H1 (cell line): ENCODE results near the gene PRCD. TPM values are rescaled to one million over a fixed set of nuclear protein-coding genes. Genes with fewer than 3 reads are reported as not detected.
A peak's percentile ranks its signal among the peaks of the same experiment; 100 is the strongest.

ENCODE experiments used
- CTCF ChIA-PET: fragments of 300-600 bp; sonication (Branson Sonifier 250); formaldehyde crosslinking; loops from one replicate; lab custom pipeline; 2021; ENCODE audit not compliant: partially characterized antibody; lab: Charles Lee
- POLR2A ChIA-PET: fragments of 300-600 bp; sonication (Branson Sonifier 250); formaldehyde crosslinking; loops from one replicate; lab custom pipeline; 2021; ENCODE audit warnings: inconsistent platforms; ENCODE audit not compliant: partially characterized antibody; lab: Charles Lee
- DNase-seq, 2 experiments: peaks; one replicate each; pipeline versions ENCODE4 v3.0.0 to v3.0.0-alpha.2; 2010 to 2022; ENCODE audit warnings: low spot score in 2 of 2, low read depth in 1 of 2, mixed read lengths in 1 of 2
- FAIRE-seq: peaks from 2 replicates; lab custom pipeline; 2011; peaks lifted over from hg19 to GRCh38; lab: Jason Lieb, UNC
- H2AFZ ChIP-seq: 2 replicates; pipeline ENCODE4 v1.8.1; 2012; ENCODE audit warnings: low read length, inconsistent platforms
- H2AK5ac ChIP-seq: 2 replicates; pipeline ENCODE4 v1.6.1; 2013; ENCODE audit warnings: low read depth, low read length
- H2BK120ac ChIP-seq: replicated peaks from 2 replicates; pipeline ENCODE3; 2013; ENCODE audit warnings: low read depth, low read length, inconsistent platforms
- H2BK12ac ChIP-seq: 2 replicates; pipeline ENCODE4 v1.6.1; 2013; ENCODE audit warnings: low read depth, low read length
- H2BK15ac ChIP-seq: 2 replicates; pipeline ENCODE4 v1.6.1; 2013; ENCODE audit warnings: low read length
- H2BK20ac ChIP-seq: 2 replicates; pipeline ENCODE4 v1.6.1; 2013; ENCODE audit warnings: low read length
- H2BK5ac ChIP-seq: 2 replicates; pipeline ENCODE4 v1.6.1; 2013; ENCODE audit warnings: low read depth, low read length
- H3K14ac ChIP-seq: 2 replicates; pipeline ENCODE4 v1.6.1; 2013; ENCODE audit warnings: inconsistent platforms; ENCODE audit not compliant: insufficient read length
- H3K18ac ChIP-seq: 2 replicates; pipeline ENCODE4 v1.6.1; 2013; ENCODE audit warnings: low read length; ENCODE audit errors: extremely low read depth
- H3K23ac ChIP-seq: 2 replicates; pipeline ENCODE4 v1.6.1; 2013; ENCODE audit warnings: inconsistent platforms; ENCODE audit not compliant: insufficient read length
- H3K23me2 ChIP-seq: 2 replicates; pipeline ENCODE4 v1.6.1; 2013; ENCODE audit warnings: low read depth, low read length
- H3K27ac ChIP-seq: 2 replicates; pipeline ENCODE4 v1.6.1; 2011; ENCODE audit warnings: low read depth, low read length, inconsistent platforms
- H3K27me3 ChIP-seq, 4 experiments: replicated peaks in 1 of 4; 1 replicate in 1 of 4; 2 replicates in 3 of 4; pipeline versions ENCODE4 v1.6.1 to v1.8.1; 2011 to 2013; ENCODE audit warnings: low read length in 3 of 4, mild to moderate bottlenecking in 3 of 4, inconsistent platforms in 2 of 4, mixed read lengths in 2 of 4, moderate library complexity in 1 of 4; ENCODE audit not compliant: control insufficient read depth in 3 of 4, insufficient read depth in 3 of 4; ENCODE audit errors: extremely low read depth in 1 of 4
- H3K36me3 ChIP-seq, 4 experiments: 2 replicates each; pipeline versions ENCODE4 v1.6.1 to v1.8.1; 2011 to 2013; ENCODE audit warnings: mild to moderate bottlenecking in 4 of 4, low read length in 3 of 4, moderate library complexity in 2 of 4, control low read depth in 1 of 4, inconsistent platforms in 1 of 4; ENCODE audit not compliant: insufficient read depth in 4 of 4, control insufficient read depth in 2 of 4
- H3K4ac ChIP-seq: replicated peaks from 2 replicates; pipeline ENCODE3; 2013; ENCODE audit warnings: low read length, low read depth, mixed read lengths, inconsistent platforms; ENCODE audit not compliant: insufficient read length
- H3K4me1 ChIP-seq, 4 experiments: replicated peaks in 1 of 4; 1 replicate in 1 of 4; 2 replicates in 3 of 4; pipeline versions ENCODE4 v1.6.1 to v1.8.1; 2011 to 2013; ENCODE audit warnings: low read length in 3 of 4, inconsistent platforms in 2 of 4, mixed read lengths in 1 of 4; ENCODE audit not compliant: insufficient read depth in 4 of 4, control insufficient read depth in 3 of 4
- H3K4me2 ChIP-seq, 2 experiments: 2 replicates each; pipeline versions ENCODE4 v1.6.1 to v1.8.1; 2011 to 2013; ENCODE audit warnings: low read depth in 2 of 2, low read length in 2 of 2, control low read depth in 1 of 2, inconsistent platforms in 1 of 2, mild to moderate bottlenecking in 1 of 2; ENCODE audit not compliant: insufficient read depth in 1 of 2
- H3K4me3 ChIP-seq, 4 experiments: fragments of 200-600, 300-600 bp in 1 of 4; sonication (generic), shearing (Covaris generic), sonication (Bioruptor Twin) in 1 of 4; 2 replicates each; pipeline versions ENCODE4 v1.5.1 to v1.8.1; 2011 to 2016; ENCODE audit warnings: low read length in 4 of 4, low read depth in 3 of 4, control low read depth in 2 of 4, inconsistent platforms in 2 of 4, mild to moderate bottlenecking in 2 of 4, mixed read lengths in 1 of 4, moderate library complexity in 1 of 4; ENCODE audit not compliant: insufficient read depth in 2 of 4; ENCODE audit errors: extremely low read depth in 1 of 4
- H3K56ac ChIP-seq: replicated peaks from 2 replicates; pipeline ENCODE3; 2013; ENCODE audit warnings: low read depth, mild to moderate bottlenecking, mixed read lengths, low read length, inconsistent platforms; ENCODE audit not compliant: insufficient read length
- H3K79me1 ChIP-seq: 2 replicates; pipeline ENCODE4 v1.6.1; 2013; ENCODE audit warnings: low read depth, low read length, control low read depth
- H3K79me2 ChIP-seq, 2 experiments: 2 replicates each; pipeline versions ENCODE4 v1.6.1 to v1.8.1; 2012 to 2013; ENCODE audit warnings: low read length in 2 of 2, mild to moderate bottlenecking in 2 of 2, inconsistent platforms in 1 of 2; ENCODE audit not compliant: insufficient read depth in 2 of 2, control insufficient read depth in 1 of 2
- H3K9ac ChIP-seq, 4 experiments: replicated peaks in 1 of 4; 1 replicate in 1 of 4; 2 replicates in 3 of 4; pipeline versions ENCODE4 v1.6.1 to v1.8.1; 2011 to 2013; ENCODE audit warnings: low read depth in 3 of 4, low read length in 3 of 4, control low read depth in 2 of 4, mild to moderate bottlenecking in 2 of 4, moderate library complexity in 2 of 4, inconsistent platforms in 1 of 4; ENCODE audit errors: extremely low read depth in 1 of 4
- H3K9me3 ChIP-seq, 2 experiments: 2 replicates each; pipeline versions ENCODE4 v1.6.1 to v1.8.1; 2012 to 2013; ENCODE audit warnings: mild to moderate bottlenecking in 2 of 2, moderate library complexity in 2 of 2, control low read depth in 1 of 2, inconsistent platforms in 1 of 2, low read depth in 1 of 2, low read length in 1 of 2, mixed read lengths in 1 of 2; ENCODE audit not compliant: insufficient read depth in 2 of 2
- H4K20me1 ChIP-seq, 2 experiments: replicated peaks in 1 of 2; 2 replicates each; pipeline versions ENCODE3 to v1.8.1; 2011 to 2013; ENCODE audit warnings: inconsistent platforms in 2 of 2, low read length in 2 of 2, mild to moderate bottlenecking in 1 of 2; ENCODE audit not compliant: insufficient read depth in 2 of 2, control insufficient read depth in 1 of 2
- H4K5ac ChIP-seq: 2 replicates; pipeline ENCODE4 v1.6.1; 2013; ENCODE audit warnings: low read length, low read depth, mixed read lengths, inconsistent platforms; ENCODE audit not compliant: insufficient read length
- H4K8ac ChIP-seq: 2 replicates; pipeline ENCODE4 v1.8.0; 2013; ENCODE audit warnings: mild to moderate bottlenecking, moderate library complexity, low read length, inconsistent platforms; ENCODE audit not compliant: insufficient read depth; ENCODE audit errors: extremely low read depth
- H4K91ac ChIP-seq: replicated peaks from 2 replicates; pipeline ENCODE3; 2013; ENCODE audit warnings: low read length, mixed read lengths, inconsistent platforms; ENCODE audit not compliant: insufficient read length
- ASH2L ChIP-seq: fragments of 200-600, 300-600 bp; sonication (generic); IDR thresholded peaks from one replicate; pipeline ENCODE4 v1.7.1; 2017; ENCODE audit warnings: low read length
- EZH2 ChIP-seq: fragments of 200-600 bp; sonication (generic); IDR thresholded peaks from 2 replicates; pipeline ENCODE4 v1.7.1; 2012; ENCODE audit warnings: low read depth, mild to moderate bottlenecking, moderate library complexity, low read length, inconsistent platforms; ENCODE audit not compliant: severe bottlenecking
- NRF1 ChIP-seq: IDR thresholded peaks from 2 replicates; pipeline ENCODE4 v1.6.1; 2011; ENCODE audit warnings: mild to moderate bottlenecking, low read depth, low read length, improper control_type of control experiment
- RAD21 ChIP-seq, 2 experiments: IDR thresholded peaks in 1 of 2; conservative IDR thresholded peaks in 1 of 2; 2 replicates each; pipeline ENCODE4 v1.6.1; 2011; ENCODE audit warnings: low read depth in 2 of 2, low read length in 2 of 2, improper control_type of control experiment in 1 of 2, inconsistent platforms in 1 of 2, mild to moderate bottlenecking in 1 of 2, moderate library complexity in 1 of 2
- RFX5 ChIP-seq: IDR thresholded peaks from 2 replicates; pipeline ENCODE4 v1.6.1; 2011; ENCODE audit warnings: low read depth, low read length, improper control_type of control experiment, borderline replicate concordance
- SAP30 ChIP-seq: fragments of 300-600 bp; sonication (generic); IDR thresholded peaks from 2 replicates; pipeline ENCODE4 v1.7.1; 2012; ENCODE audit warnings: low read length, moderate library complexity, mild to moderate bottlenecking, inconsistent platforms; ENCODE audit not compliant: insufficient read depth, insufficient replicate concordance
- SP4 ChIP-seq: IDR thresholded peaks from 2 replicates; pipeline ENCODE4 v1.6.1; 2012; ENCODE audit warnings: low read length, inconsistent platforms
- SUZ12 ChIP-seq: fragments of 200-600 bp; sonication (generic); IDR thresholded peaks from 2 replicates; pipeline ENCODE4 v1.6.1; 2012; ENCODE audit warnings: mild to moderate bottlenecking, inconsistent platforms, low read length, moderate library complexity, mixed read lengths
- YY1 ChIP-seq: IDR thresholded peaks from 2 replicates; pipeline ENCODE4 v1.6.1; 2011; ENCODE audit warnings: low read depth, mild to moderate bottlenecking, low read length
- WGBS, 2 experiments: shearing (Covaris generic) in 1 of 2; methylation state at CpG; one replicate each; pipeline versions ENCODE4 v1.1.6 to v1.1.7; 2013 to 2015; ENCODE audit warnings: low lambda C conversion rate in 2 of 2, mixed read lengths in 2 of 2, inconsistent platforms in 1 of 2, low coverage in 1 of 2, missing lambda C conversion rate in 1 of 2; ENCODE audit not compliant: insufficient replicate concordance in 2 of 2, insufficient coverage in 1 of 2, insufficient read length in 1 of 2; ENCODE audit errors: extremely low coverage in 1 of 2, missing lambda C conversion rate in 1 of 2; 5-methylcytosine and 5-hydroxymethylcytosine counted together
- polyA plus RNA-seq, 7 experiments: library from polyadenylated mRNA; depleted of rRNA in 3 of 7; stranded (reverse) in 5 of 7; unstranded in 2 of 7; fragments of >200 nt in 5 of 7; fragments of 200-250 nt in 2 of 7; gene quantifications; 1 replicate in 5 of 7; 2 replicates in 1 of 7; 4 replicates in 1 of 7; pipeline versions ENCODE4 v1.2.1 to v1.2.3, GENCODE V29; 2011 to 2013; ENCODE audit warnings: missing spikeins in 2 of 7, mixed read lengths in 2 of 7
- total RNA-seq: library from RNA; stranded (reverse); fragmentation: NEBNext Ultra II Directional; extraction: Animal tissue kit (Norgen Biotek cat#: 25700); gene quantifications from 2 replicates; pipeline ENCODE4 v1.2.1, GENCODE V29; 2021

PRCD gene
- total and polyA plus RNA-seq, 2 of the 8 experiments (the other 6 are each of a cell fraction or from before 2014, with no cell fraction given) = 0.77 to 2.1 TPM

DNA sequence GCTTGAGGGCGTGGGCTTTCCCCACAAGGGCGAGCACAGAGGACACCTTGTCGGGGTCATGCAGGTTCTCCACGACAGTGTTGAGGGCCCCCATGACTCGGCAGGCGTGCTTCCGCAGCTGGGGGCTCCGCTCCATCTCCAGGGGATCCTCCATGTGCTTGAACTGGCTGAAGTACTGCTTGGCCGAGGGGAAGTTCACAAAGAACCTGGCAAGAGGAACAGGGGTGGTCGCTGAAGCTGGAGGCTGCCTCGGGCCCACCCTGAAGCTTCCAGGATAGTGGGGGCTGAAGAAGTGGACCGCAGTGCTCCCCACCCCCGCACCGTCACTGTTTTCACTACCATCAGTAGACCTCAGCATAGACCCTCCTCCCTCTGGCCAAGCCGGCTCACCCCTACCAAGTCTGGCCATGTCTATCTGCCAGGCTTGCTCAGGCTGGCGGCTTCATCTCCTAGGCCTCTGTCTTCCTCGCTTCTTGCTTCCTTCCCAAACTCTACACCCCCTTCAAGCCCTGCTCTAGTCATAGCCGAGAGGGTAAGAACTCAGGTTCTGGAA is 8.3 kb upstream of the PRCD start:
- H2AK5ac ChIP-seq = no peak overlapping the region
- peaks cover 0 to 27% (median 21%) of the 10 kb centered on the region in 4 experiments; a peak in 6 of 7 replicates for H3K4me1 ChIP-seq
- no peaks in the 10 kb centered on the region for H3K23me2 ChIP-seq
- no peak overlapping the region for H3K4me3 ChIP-seq
- no peaks in the 10 kb centered on the region for H4K20me1 ChIP-seq
- 0 out of 2 replicates have a peak overlapping the region, but pooled peaks have one; percentile 72 for H2BK15ac ChIP-seq
- 87% methylated on average over 18 of the region's 18 CpGs; no CpG with 5 or more reads in 1 of the 2 experiments for WGBS, 2 experiments
- no peak overlapping the region for H3K27ac ChIP-seq
- H3K18ac ChIP-seq = no peak overlapping the region
- FAIRE-seq (no peak), DNase-seq (no peak)
- TF ChIP-seq SP4 (no peak), SUZ12 (no peak), SAP30 (no peak), YY1 (no peak), NRF1 (no peak), RAD21 (IDR thresholded peaks at IDR 0.05 in 1 of 2, conservative IDR thresholded peaks at IDR 0.05 in 1 of 2; ENCODE audit: low read depth in 2 of 2, low read length in 2 of 2) (no peak), RFX5 (no peak), ASH2L (no peak), EZH2 (no peak)
- H3K4me2 ChIP-seq = no peak overlapping the region
- H3K36me3 ChIP-seq = no peaks in the 10 kb centered on the region
- H3K9me3 ChIP-seq = no peaks in the 10 kb centered on the region
- H4K8ac ChIP-seq = no peak overlapping the region
- no peak overlapping the region for H3K56ac ChIP-seq
- H3K27me3 ChIP-seq = peaks cover 0 to 13% (median 5%) of the 10 kb centered on the region in 4 experiments; a peak in 5 of 7 replicates
- ChIA-PET POLR2A (interaction anchor here (1.3 to 5.1 kb wide), 5 partner anchors 8 to 140 kb away, joined by 3 to 30 read pairs (median 3); partner anchors contain the start of gene PRCD), CTCF (interaction anchor here (3.0 to 4.9 kb wide), 2 partner anchors 13 to 26 kb away, joined by 9 to 41 read pairs; no protein-coding TSS in a partner anchor)
- no peak overlapping the region for H2BK120ac ChIP-seq
- H2BK12ac ChIP-seq = peak overlapping the region; percentile 80; the same call in 1 of the 2 replicates
- H3K79me2 ChIP-seq = no peaks in the 10 kb centered on the region
- H2AFZ ChIP-seq = no peak overlapping the region
- no peak overlapping the region for H4K91ac ChIP-seq
- H2BK20ac ChIP-seq = no peak overlapping the region
- no peak overlapping the region for H3K14ac ChIP-seq
- H3K79me1 ChIP-seq = no peaks in the 10 kb centered on the region
- no peak overlapping the region for H4K5ac ChIP-seq
- no peak overlapping the region for H3K23ac ChIP-seq
- H3K9ac ChIP-seq = no peak overlapping the region
- H2BK5ac ChIP-seq = no peak overlapping the region
- no peak overlapping the region for H3K4ac ChIP-seq
